Astrocyte (in vitro differentiated cells and primary cell): ENCODE data around the gene FBLN5. TPM values are rescaled to one million over a fixed set of nuclear protein-coding genes. Genes with fewer than 3 reads are reported as not detected.

Experiments
- DNase-seq: peaks from one replicate; pipeline ENCODE4 v3.0.0-alpha.2; 2010; ENCODE audit warnings: low read depth
- FAIRE-seq: peaks from 2 replicates; lab custom pipeline; 2011; peaks lifted over from hg19 to GRCh38; lab: Jason Lieb, UNC
- H2AFZ ChIP-seq: 2 replicates; pipeline ENCODE4 v1.6.0; 2012; ENCODE audit warnings: low read depth, low read length, inconsistent platforms
- H3K27ac ChIP-seq: 2 replicates; pipeline ENCODE4 v1.5.1; 2011; ENCODE audit warnings: low read depth, low read length, inconsistent platforms
- H3K27me3 ChIP-seq: 2 replicates; pipeline ENCODE4 v1.6.0; 2011; ENCODE audit warnings: low read length, inconsistent platforms; ENCODE audit not compliant: insufficient read depth
- H3K36me3 ChIP-seq: 2 replicates; pipeline ENCODE4 v1.5.1; 2011; ENCODE audit warnings: low read length, inconsistent platforms; ENCODE audit not compliant: insufficient read depth
- H3K4me1 ChIP-seq: 2 replicates; pipeline ENCODE4 v1.5.1; 2011; ENCODE audit warnings: low read length, inconsistent platforms; ENCODE audit not compliant: insufficient read depth
- H3K4me2 ChIP-seq: 2 replicates; pipeline ENCODE4 v1.6.0; 2012; ENCODE audit warnings: low read length, inconsistent platforms
- H3K4me3 ChIP-seq: 2 replicates; pipeline ENCODE4 v1.5.1; 2011; ENCODE audit warnings: low read depth, mild to moderate bottlenecking, low read length, inconsistent platforms; ENCODE audit not compliant: insufficient read depth
- H3K79me2 ChIP-seq: 2 replicates; pipeline ENCODE4 v1.6.0; 2012; ENCODE audit warnings: mild to moderate bottlenecking, low read length, inconsistent platforms; ENCODE audit not compliant: insufficient read depth
- H3K9ac ChIP-seq: 2 replicates; pipeline ENCODE4 v1.6.0; 2012; ENCODE audit warnings: mild to moderate bottlenecking, low read length, inconsistent platforms
- H3K9me3 ChIP-seq: 2 replicates; pipeline ENCODE4 v1.5.1; 2012; ENCODE audit warnings: low read depth, mild to moderate bottlenecking, low read length, inconsistent platforms; ENCODE audit not compliant: insufficient read depth
- H4K20me1 ChIP-seq: 2 replicates; pipeline ENCODE4 v1.6.0; 2012; ENCODE audit warnings: low read length, inconsistent platforms; ENCODE audit not compliant: insufficient read depth
- H3K27ac Mint-ChIP-seq: one replicate; pipeline ENCODE4 v1.8.0; 2021; ENCODE audit warnings: mild to moderate bottlenecking, mixed read lengths; ENCODE audit not compliant: unreplicated experiment
- H3K27me3 Mint-ChIP-seq: one replicate; pipeline ENCODE4 v1.8.0; 2021; ENCODE audit warnings: low read depth, mixed read lengths; ENCODE audit not compliant: unreplicated experiment
- H3K36me3 Mint-ChIP-seq: one replicate; pipeline ENCODE4 v1.8.0; 2021; ENCODE audit warnings: low read depth, mixed read lengths; ENCODE audit not compliant: unreplicated experiment
- H3K4me1 Mint-ChIP-seq: one replicate; pipeline ENCODE4 v1.8.0; 2021; ENCODE audit warnings: low read depth, mixed read lengths; ENCODE audit not compliant: unreplicated experiment
- H3K4me3 Mint-ChIP-seq: one replicate; pipeline ENCODE4 v1.8.0; 2021; ENCODE audit warnings: mild to moderate bottlenecking, moderate library complexity, mixed read lengths; ENCODE audit not compliant: unreplicated experiment
- H3K9me3 Mint-ChIP-seq: one replicate; pipeline ENCODE4 v1.8.0; 2021; ENCODE audit warnings: mild to moderate bottlenecking, mixed read lengths; ENCODE audit not compliant: unreplicated experiment
- EZH2 ChIP-seq: IDR thresholded peaks from 2 replicates; pipeline ENCODE4 v1.6.1; 2012; ENCODE audit warnings: mild to moderate bottlenecking, low read length, inconsistent platforms; ENCODE audit not compliant: insufficient read depth
- total RNA-seq: library from RNA; stranded (reverse); gene quantifications from 2 replicates; pipeline ENCODE4 v1.2.1, GENCODE V29; 2021
- TF ChIP-seq, protein P1 (sequence below): IDR thresholded peaks from 2 replicates; pipeline ENCODE4 v1.5.1; 2011; ENCODE audit warnings: low read depth, mild to moderate bottlenecking, inconsistent platforms, low read length, moderate library complexity; ENCODE audit not compliant: insufficient read depth

The FBLN5 gene
- total RNA-seq, 1 donor from 2014 or later, result 12.5 TPM

DNA sequence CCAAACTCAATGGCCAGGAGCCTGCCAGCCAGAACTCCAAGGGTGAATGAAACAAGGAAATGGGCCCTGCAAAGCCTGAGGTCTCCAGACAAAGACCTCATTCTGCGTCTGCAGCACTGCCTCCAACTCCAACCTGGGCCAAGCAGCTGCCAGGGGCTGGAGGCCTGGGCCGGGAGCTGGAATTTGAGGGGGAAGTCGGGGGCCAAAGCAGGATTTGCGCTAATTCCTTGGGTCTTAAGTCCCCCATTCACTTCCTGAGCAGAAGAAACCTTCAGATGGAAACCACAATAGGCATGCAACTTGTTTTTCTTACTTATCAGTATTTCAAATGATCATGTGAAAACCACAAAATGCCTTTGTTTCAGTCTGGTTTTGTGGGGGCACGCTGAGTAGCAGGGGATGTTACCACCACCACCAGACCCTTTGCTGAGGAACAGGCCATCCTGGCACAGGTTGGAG lies 57.2 kb downstream of the FBLN5 start:
- H3K4me1 ChIP-seq, result peaks cover 4% of the 10 kb centered on the region
- Mint-ChIP-seq H3K4me3 (no peak overlapping the region), H3K27me3 (peaks cover 26% of the 10 kb centered on the region), H3K36me3 (no peaks in the 10 kb centered on the region), H3K27ac (no peak overlapping the region), H3K4me1 (peaks cover 5% of the 10 kb centered on the region), H3K9me3 (peaks cover 3% of the 10 kb centered on the region)
- H3K36me3 ChIP-seq, result no peaks in the 10 kb centered on the region
- no peaks in the 10 kb centered on the region for H3K79me2 ChIP-seq
- DNase-seq (peak; percentile 75), FAIRE-seq (no peak)
- no peak overlapping the region for H2AFZ ChIP-seq
- H4K20me1 ChIP-seq, result no peaks in the 10 kb centered on the region
- no peak overlapping the region for H3K27ac ChIP-seq
- TF ChIP-seq EZH2, result no peak
- TF ChIP-seq, protein P1, sequence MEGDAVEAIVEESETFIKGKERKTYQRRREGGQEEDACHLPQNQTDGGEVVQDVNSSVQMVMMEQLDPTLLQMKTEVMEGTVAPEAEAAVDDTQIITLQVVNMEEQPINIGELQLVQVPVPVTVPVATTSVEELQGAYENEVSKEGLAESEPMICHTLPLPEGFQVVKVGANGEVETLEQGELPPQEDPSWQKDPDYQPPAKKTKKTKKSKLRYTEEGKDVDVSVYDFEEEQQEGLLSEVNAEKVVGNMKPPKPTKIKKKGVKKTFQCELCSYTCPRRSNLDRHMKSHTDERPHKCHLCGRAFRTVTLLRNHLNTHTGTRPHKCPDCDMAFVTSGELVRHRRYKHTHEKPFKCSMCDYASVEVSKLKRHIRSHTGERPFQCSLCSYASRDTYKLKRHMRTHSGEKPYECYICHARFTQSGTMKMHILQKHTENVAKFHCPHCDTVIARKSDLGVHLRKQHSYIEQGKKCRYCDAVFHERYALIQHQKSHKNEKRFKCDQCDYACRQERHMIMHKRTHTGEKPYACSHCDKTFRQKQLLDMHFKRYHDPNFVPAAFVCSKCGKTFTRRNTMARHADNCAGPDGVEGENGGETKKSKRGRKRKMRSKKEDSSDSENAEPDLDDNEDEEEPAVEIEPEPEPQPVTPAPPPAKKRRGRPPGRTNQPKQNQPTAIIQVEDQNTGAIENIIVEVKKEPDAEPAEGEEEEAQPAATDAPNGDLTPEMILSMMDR, result no peak
- no peak overlapping the region for H3K4me2 ChIP-seq
- no peaks in the 10 kb centered on the region for H3K27me3 ChIP-seq
- no peak overlapping the region for H3K9ac ChIP-seq
- H3K9me3 ChIP-seq, result no peaks in the 10 kb centered on the region
- H3K4me3 ChIP-seq, result no peak overlapping the region

GRCh38 chr14:91889477-91890211 lies 57.9 kb downstream of the FBLN5 start:
- Histone ChIP-seq H3K9me3 (no peaks in the 10 kb centered on the region), H3K9ac (no peak overlapping the region), H3K27me3 (no peaks in the 10 kb centered on the region), H3K4me2 (no peak overlapping the region), H2AFZ (no peak overlapping the region), H3K36me3 (no peaks in the 10 kb centered on the region), H3K4me3 (no peak overlapping the region), H3K27ac (no peak overlapping the region), H3K4me1 (peaks cover 4% of the 10 kb centered on the region), H4K20me1 (no peaks in the 10 kb centered on the region), H3K79me2 (no peaks in the 10 kb centered on the region)
- Mint-ChIP-seq H3K9me3 (peaks cover 3% of the 10 kb centered on the region), H3K36me3 (peaks cover 2% of the 10 kb centered on the region), H3K4me3 (no peak overlapping the region), H3K27ac (no peak overlapping the region), H3K4me1 (peaks cover 5% of the 10 kb centered on the region), H3K27me3 (peaks cover 32% of the 10 kb centered on the region)
- FAIRE-seq, result no peak
- TF ChIP-seq, protein P1, result no peak
- TF ChIP-seq EZH2, result no peak
- no peak for DNase-seq
